B cell (primary cell): ENCODE data around the gene NAA11. TPM values are rescaled to one million over a fixed set of nuclear protein-coding genes. Genes with fewer than 3 reads are reported as not detected.

Experiments used
- ATAC-seq: fragments of 200-7000 bp; cut with Tn5 transposase; one replicate; pipeline ENCODE4 v1.10.0; 2021; ENCODE audit warnings: low read depth, mild to moderate bottlenecking, moderate number of reproducible peaks, moderate library complexity
- CTCF ChIA-PET: fragments of 350-600 bp; sonication (Branson Sonifier 250); formaldehyde crosslinking; loops from one replicate; lab custom pipeline; 2021; ENCODE audit warnings: antibody characterized with exemption, inconsistent platforms; lab: Charles Lee
- POLR2A ChIA-PET: fragments of 350-600 bp; sonication (Branson Sonifier 250); formaldehyde crosslinking; loops from one replicate; lab custom pipeline; 2021; ENCODE audit warnings: antibody characterized with exemption; lab: Charles Lee
- DNase-seq: peaks from one replicate; pipeline ENCODE4 v3.0.0; 2013
- H2AFZ ChIP-seq: 2 replicates; pipeline ENCODE4 v1.6.1; 2012; ENCODE audit warnings: mild to moderate bottlenecking, low read depth, low read length; ENCODE audit not compliant: insufficient read depth, poor library complexity, severe bottlenecking
- H3K27ac ChIP-seq, 2 donors: 1 replicate in 1 of 2; 2 replicates in 1 of 2; pipeline ENCODE4 v1.5.1; 2012 to 2013; ENCODE audit warnings: low read length in 2 of 2, mild to moderate bottlenecking in 2 of 2, moderate library complexity in 1 of 2
- H3K27me3 ChIP-seq, 4 experiments: fragments of 200-600 bp in 1 of 4; sonication (generic) in 1 of 4; replicated peaks in 1 of 4; 1 replicate in 2 of 4; 2 replicates in 2 of 4; pipeline versions ENCODE4 v1.6.1 to v1.7.0; 2013 to 2016; ENCODE audit warnings: low read length in 3 of 4, mild to moderate bottlenecking in 2 of 4, mixed read lengths in 1 of 4, moderate library complexity in 1 of 4; ENCODE audit not compliant: insufficient read depth in 4 of 4, control insufficient read depth in 3 of 4; ENCODE audit errors: control extremely low read depth in 1 of 4
- H3K36me3 ChIP-seq, 2 experiments: replicated peaks in 1 of 2; 1 replicate in 1 of 2; 2 replicates in 1 of 2; pipeline versions ENCODE4 v1.6.1 to v1.7.1; 2013; ENCODE audit warnings: low read length in 1 of 2; ENCODE audit not compliant: insufficient read depth in 2 of 2, control insufficient read depth in 1 of 2; ENCODE audit errors: control extremely low read depth in 1 of 2, extremely low read depth in 1 of 2
- H3K4me1 ChIP-seq, 2 donors: fragments of 200-600 bp in 1 of 2; sonication (generic) in 1 of 2; 1 replicate in 1 of 2; 2 replicates in 1 of 2; pipeline versions ENCODE4 v1.5.1 to v1.6.1; 2013 to 2017; ENCODE audit warnings: low read length in 2 of 2; ENCODE audit not compliant: control insufficient read depth in 2 of 2, insufficient read depth in 2 of 2
- H3K4me2 ChIP-seq: replicated peaks from 2 replicates; pipeline ENCODE3; 2012; ENCODE audit warnings: mild to moderate bottlenecking, low read depth, low read length; ENCODE audit not compliant: poor library complexity, severe bottlenecking
- H3K4me3 ChIP-seq, 5 experiments: fragments of 200-600 bp in 1 of 5; sonication (generic) in 1 of 5; 1 replicate in 3 of 5; 2 replicates in 2 of 5; pipeline versions ENCODE4 v1.5.1 to v1.7.0; 2011 to 2016; ENCODE audit warnings: low read length in 4 of 5, mild to moderate bottlenecking in 4 of 5, low read depth in 2 of 5, control low read depth in 1 of 5, moderate library complexity in 1 of 5; ENCODE audit not compliant: insufficient read depth in 1 of 5; ENCODE audit errors: control extremely low read depth in 1 of 5, extremely low read depth in 1 of 5
- H3K79me2 ChIP-seq: fragments of 200-600 bp; sonication (generic); one replicate; pipeline ENCODE4 v1.6.0; 2016; ENCODE audit warnings: low read length; ENCODE audit not compliant: control insufficient read depth, insufficient read depth
- H3K9ac ChIP-seq: fragments of 200-600 bp; sonication (generic); 2 replicates; pipeline ENCODE4 v1.6.1; 2017; ENCODE audit warnings: mild to moderate bottlenecking, low read length, moderate library complexity
- H3K9me3 ChIP-seq, 3 donors: one replicate each; pipeline versions ENCODE4 v1.6.1 to v1.7.1; 2013; ENCODE audit warnings: low read length in 2 of 3; ENCODE audit not compliant: control insufficient read depth in 2 of 3, insufficient read depth in 1 of 3; ENCODE audit errors: control extremely low read depth in 1 of 3
- H4K20me1 ChIP-seq: 2 replicates; pipeline ENCODE4 v1.6.0; 2012; ENCODE audit warnings: mild to moderate bottlenecking, low read length; ENCODE audit not compliant: insufficient read depth, control insufficient read depth, poor library complexity, severe bottlenecking
- H3K27ac Mint-ChIP-seq: one replicate; pipeline ENCODE4 v1.8.0; 2021; ENCODE audit warnings: mixed read lengths
- H3K27me3 Mint-ChIP-seq: one replicate; pipeline ENCODE4 v1.8.0; 2021; ENCODE audit warnings: mixed read lengths
- H3K4me1 Mint-ChIP-seq: one replicate; pipeline ENCODE4 v1.8.0; 2021; ENCODE audit warnings: mixed read lengths
- H3K4me3 Mint-ChIP-seq: one replicate; pipeline ENCODE4 v1.8.0; 2021; ENCODE audit warnings: mixed read lengths
- H3K9me3 Mint-ChIP-seq: one replicate; pipeline ENCODE4 v1.8.0; 2022; ENCODE audit warnings: mixed read lengths; ENCODE audit not compliant: insufficient read depth
- EZH2 ChIP-seq: IDR thresholded peaks from 2 replicates; pipeline ENCODE4 v1.6.1; 2012; ENCODE audit warnings: borderline replicate concordance, low read depth, mild to moderate bottlenecking, moderate library complexity, low read length; ENCODE audit not compliant: insufficient read depth, poor library complexity, severe bottlenecking
- WGBS: methylation state at CpG from one replicate; pipeline ENCODE4 v1.1.5; 2013; ENCODE audit warnings: missing lambda C conversion rate; ENCODE audit not compliant: insufficient coverage; 5-methylcytosine and 5-hydroxymethylcytosine counted together
- intact Hi-C: fragments of 100-400 bp; cut with micrococcal nuclease; formaldehyde crosslinking; loops from one replicate; pipeline ENCODE4 v1.10.0; 2022
- polyA plus RNA-seq: library from polyadenylated mRNA; depleted of rRNA; stranded (reverse); fragments of >200 nt; gene quantifications from 2 replicates; pipeline ENCODE4 v1.2.3, GENCODE V29; 2012
- total RNA-seq, 2 donors: library from RNA; stranded (reverse); fragments of 120-200 nt in 1 of 2; gene quantifications; 1 replicate in 1 of 2; 2 replicates in 1 of 2; pipeline versions ENCODE4 v1.2.3 to v1.2.4, GENCODE V29; 2013 to 2022
- TF ChIP-seq, protein P1 (sequence below): fragments of 200-600 bp; IDR thresholded peaks from one replicate; pipeline ENCODE4 v1.8.0; 2022; ENCODE audit warnings: antibody characterized with exemption, mild to moderate bottlenecking

Gene NAA11
- total and polyA plus RNA-seq, 2 donors (not counting 1 experiment from before 2014, with no cell fraction given): not detected

DNA sequence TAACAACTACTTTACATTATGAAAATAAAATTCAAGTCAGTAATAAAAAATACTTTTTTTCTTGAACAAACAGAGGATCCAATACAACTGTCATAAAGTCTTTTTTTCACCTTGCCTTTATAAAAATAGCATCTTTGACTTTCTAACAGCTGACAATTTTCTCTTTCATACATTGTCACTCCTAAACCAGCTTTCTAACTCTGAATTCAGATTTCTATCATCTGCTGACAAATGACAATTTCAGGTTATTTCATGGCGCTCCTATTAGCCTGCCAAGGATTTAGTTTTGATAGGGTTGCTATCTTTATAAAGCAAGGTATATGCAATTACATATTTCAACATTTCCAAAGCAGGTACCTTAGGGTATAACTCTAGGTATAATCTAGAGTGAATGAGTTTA is 14.6 kb downstream of the NAA11 start:
- ChIA-PET POLR2A (no interaction called here), CTCF (no interaction called here)
- no peak overlapping the region for H3K27ac Mint-ChIP-seq
- no CpG with 5 or more reads among the region's 1 CpG for WGBS
- Histone ChIP-seq H3K9me3 (no peaks in the 10 kb centered on the region), H4K20me1 (no peaks in the 10 kb centered on the region), H3K27me3 (no peaks in the 10 kb centered on the region), H2AFZ (no peak overlapping the region), H3K36me3 (no peaks in the 10 kb centered on the region), H3K4me1 (no peaks in the 10 kb centered on the region), H3K27ac (no peak overlapping the region), H3K79me2 (no peaks in the 10 kb centered on the region), H3K4me2 (no peak overlapping the region), H3K9ac (no peak overlapping the region), H3K4me3 (no peak overlapping the region)
- no peak for TF ChIP-seq EZH2
- TF ChIP-seq, protein P1, sequence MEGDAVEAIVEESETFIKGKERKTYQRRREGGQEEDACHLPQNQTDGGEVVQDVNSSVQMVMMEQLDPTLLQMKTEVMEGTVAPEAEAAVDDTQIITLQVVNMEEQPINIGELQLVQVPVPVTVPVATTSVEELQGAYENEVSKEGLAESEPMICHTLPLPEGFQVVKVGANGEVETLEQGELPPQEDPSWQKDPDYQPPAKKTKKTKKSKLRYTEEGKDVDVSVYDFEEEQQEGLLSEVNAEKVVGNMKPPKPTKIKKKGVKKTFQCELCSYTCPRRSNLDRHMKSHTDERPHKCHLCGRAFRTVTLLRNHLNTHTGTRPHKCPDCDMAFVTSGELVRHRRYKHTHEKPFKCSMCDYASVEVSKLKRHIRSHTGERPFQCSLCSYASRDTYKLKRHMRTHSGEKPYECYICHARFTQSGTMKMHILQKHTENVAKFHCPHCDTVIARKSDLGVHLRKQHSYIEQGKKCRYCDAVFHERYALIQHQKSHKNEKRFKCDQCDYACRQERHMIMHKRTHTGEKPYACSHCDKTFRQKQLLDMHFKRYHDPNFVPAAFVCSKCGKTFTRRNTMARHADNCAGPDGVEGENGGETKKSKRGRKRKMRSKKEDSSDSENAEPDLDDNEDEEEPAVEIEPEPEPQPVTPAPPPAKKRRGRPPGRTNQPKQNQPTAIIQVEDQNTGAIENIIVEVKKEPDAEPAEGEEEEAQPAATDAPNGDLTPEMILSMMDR: no peak
- ATAC-seq (no peak), DNase-seq (no peak)
- no peaks in the 10 kb centered on the region for H3K9me3 Mint-ChIP-seq
- intact Hi-C loops: no loop called here
- peaks cover 5% of the 10 kb centered on the region for H3K27me3 Mint-ChIP-seq
- no peaks in the 10 kb centered on the region for H3K4me1 Mint-ChIP-seq
- H3K4me3 Mint-ChIP-seq: no peak overlapping the region

- Mint-ChIP-seq H3K27me3 (peaks cover 5% of the 10 kb centered on the region), H3K4me3 (no peak overlapping the region), H3K27ac (no peak overlapping the region), H3K4me1 (no peaks in the 10 kb centered on the region), H3K9me3 (no peaks in the 10 kb centered on the region)
- TF ChIP-seq EZH2: no peak
- TF ChIP-seq, protein P1: no peak
- Histone ChIP-seq H3K27me3 (no peaks in the 10 kb centered on the region), H3K4me2 (no peak overlapping the region), H3K79me2 (no peaks in the 10 kb centered on the region), H3K36me3 (no peaks in the 10 kb centered on the region), H3K27ac (no peak overlapping the region), H3K4me1 (no peaks in the 10 kb centered on the region), H3K9ac (no peak overlapping the region), H3K4me3 (no peak overlapping the region), H4K20me1 (no peaks in the 10 kb centered on the region), H3K9me3 (no peaks in the 10 kb centered on the region), H2AFZ (no peak overlapping the region)
- intact Hi-C loops: no loop called here
- ChIA-PET CTCF (no interaction called here), POLR2A (no interaction called here)
- no peak for ATAC-seq
- no CpG with 5 or more reads among the region's 1 CpG for WGBS
- no peak for DNase-seq
These were observed 16.9 kb downstream of the NAA11 start for GRCh38 chr4:79308971-79309370.
